Nephron progenitor cell (in vitro differentiated cells): ENCODE results near the gene CWC25.

ENCODE experiments used
- DNase-seq: peaks from one replicate; pipeline ENCODE4 v3.0.0; 2021
- H3K27ac Mint-ChIP-seq: 2 replicates; pipeline ENCODE4 v1.8.0; 2021; ENCODE audit warnings: mild to moderate bottlenecking, moderate library complexity, mixed read lengths
- H3K27me3 Mint-ChIP-seq: 2 replicates; pipeline ENCODE4 v1.8.0; 2021; ENCODE audit warnings: mild to moderate bottlenecking, low read depth, mixed read lengths; ENCODE audit not compliant: poor library complexity
- H3K36me3 Mint-ChIP-seq: 2 replicates; pipeline ENCODE4 v1.8.0; 2021; ENCODE audit warnings: low read depth, mixed read lengths
- H3K4me1 Mint-ChIP-seq: 2 replicates; pipeline ENCODE4 v1.8.0; 2021; ENCODE audit warnings: mixed read lengths
- H3K4me3 Mint-ChIP-seq: 2 replicates; pipeline ENCODE4 v1.8.0; 2021; ENCODE audit warnings: mild to moderate bottlenecking, moderate library complexity, mixed read lengths
- H3K9me3 Mint-ChIP-seq: 2 replicates; pipeline ENCODE4 v1.8.0; 2021; ENCODE audit warnings: mild to moderate bottlenecking, moderate library complexity, mixed read lengths
- CTCF ChIP-seq: fragments of 200-600 bp; sonication (generic); IDR thresholded peaks from 2 replicates; pipeline ENCODE4 v1.5.0; 2021; ENCODE audit warnings: antibody characterized with exemption

The CWC25 gene

GRCh38 chr17:38853292-38854219, 28.4 kb upstream of the CWC25 start, which contains the start of gene RPL23:
RPL23 (minus strand) TSS chr17:38853721; CDS start chr17:38853710, 11 bp downstream.
- DNase-seq, result peak; percentile 91
- peak within 1 kb of the TSS; percentile 100 for H3K27ac Mint-ChIP-seq
- H3K4me3 Mint-ChIP-seq, result peak within 1 kb of the TSS; percentile 99
- H3K4me1 Mint-ChIP-seq, result peaks cover 40% of the 10 kb centered on the region
- no peaks in the 10 kb centered on the region for H3K9me3 Mint-ChIP-seq
- TF ChIP-seq CTCF, result no peak
- peaks cover 7% of the 10 kb centered on the region for H3K27me3 Mint-ChIP-seq
- peaks cover 50% of the 10 kb centered on the region for H3K36me3 Mint-ChIP-seq

- TF ChIP-seq CTCF, result no peak
- no peak for DNase-seq
- Mint-ChIP-seq H3K27ac (peak overlapping the region; percentile 100), H3K36me3 (peaks cover 57% of the 10 kb centered on the region), H3K4me1 (peaks cover 40% of the 10 kb centered on the region), H3K9me3 (no peaks in the 10 kb centered on the region), H3K27me3 (peaks cover 5% of the 10 kb centered on the region), H3K4me3 (peak overlapping the region; percentile 99)
Measured at GRCh38 chr17:38852771-38853291, 27.7 kb upstream of the CWC25 start.

- Mint-ChIP-seq H3K4me1 (peaks cover 40% of the 10 kb centered on the region), H3K4me3 (peak overlapping the region; percentile 99), H3K36me3 (peaks cover 69% of the 10 kb centered on the region), H3K27me3 (no peaks in the 10 kb centered on the region), H3K27ac (peak overlapping the region; percentile 80), H3K9me3 (no peaks in the 10 kb centered on the region)
- no peak for TF ChIP-seq CTCF
- DNase-seq, result no peak
Measured at GRCh38 chr17:38851434-38851833, 26.3 kb upstream of the CWC25 start.

GRCh38 chr17:38850374-38850773, 25.3 kb upstream of the CWC25 start:
- TF ChIP-seq CTCF, result no peak
- H3K27me3 Mint-ChIP-seq, result no peaks in the 10 kb centered on the region
- H3K36me3 Mint-ChIP-seq, result peaks cover 76% of the 10 kb centered on the region
- peaks cover 40% of the 10 kb centered on the region for H3K4me1 Mint-ChIP-seq
- H3K9me3 Mint-ChIP-seq, result no peaks in the 10 kb centered on the region
- peak overlapping the region; percentile 41 for H3K27ac Mint-ChIP-seq
- peak overlapping the region; percentile 99 for H3K4me3 Mint-ChIP-seq
- DNase-seq, result no peak

- Mint-ChIP-seq H3K4me1 (peaks cover 40% of the 10 kb centered on the region), H3K27ac (no peak overlapping the region), H3K36me3 (peaks cover 76% of the 10 kb centered on the region), H3K27me3 (no peaks in the 10 kb centered on the region), H3K4me3 (no peak overlapping the region), H3K9me3 (no peaks in the 10 kb centered on the region)
- no peak for DNase-seq
- no peak for TF ChIP-seq CTCF
Measured at GRCh38 chr17:38848939-38849605, 24.0 kb upstream of the CWC25 start.
